Jurkat, Clone E6-1 (cell line): ENCODE data around the gene FGF22.
"Not testable (repeated sequence)": the region's sequence is repeated elsewhere in the genome, so short reads cannot be mapped to it uniquely, and the experiment has no call there.

Experiments used
- DNase-seq: peaks from one replicate; pipeline ENCODE4 v3.0.0-alpha.2; 2011; ENCODE audit warnings: low read depth, low spot score
- H3K4me3 ChIP-seq: 2 replicates; pipeline ENCODE4 v1.5.1; 2011; ENCODE audit warnings: mild to moderate bottlenecking, low read length, control low read depth, moderate library complexity

The FGF22 gene

GRCh38 chr19:619286-620002 lies 20.2 kb upstream of the FGF22 start:
- DNase-seq, result no peak
- H3K4me3 ChIP-seq, result no peak overlapping the region

- DNase-seq, result no peak
- no peak overlapping the region for H3K4me3 ChIP-seq
Measured at GRCh38 chr19:620166-620862, 19.4 kb upstream of the FGF22 start.

- not testable (repeated sequence) for H3K4me3 ChIP-seq, DNase-seq
Measured at GRCh38 chr19:621191-621590, 18.5 kb upstream of the FGF22 start.

- no peak for DNase-seq
- H3K4me3 ChIP-seq, result no peak overlapping the region
Measured at GRCh38 chr19:621819-622218, 17.9 kb upstream of the FGF22 start.

- H3K4me3 ChIP-seq, result no peak overlapping the region
- no peak for DNase-seq
Measured at GRCh38 chr19:622666-623065, 17.0 kb upstream of the FGF22 start.

- DNase-seq, result no peak
- no peak overlapping the region for H3K4me3 ChIP-seq
Measured at GRCh38 chr19:623175-623916, 16.3 kb upstream of the FGF22 start.

- no peak overlapping the region for H3K4me3 ChIP-seq
- DNase-seq, result no peak
Measured at GRCh38 chr19:623974-624373, 15.7 kb upstream of the FGF22 start.

GRCh38 chr19:624433-625109 lies 15.1 kb upstream of the FGF22 start:
- DNase-seq, result no peak
- H3K4me3 ChIP-seq, result no peak overlapping the region

- H3K4me3 ChIP-seq, result no peak overlapping the region
- no peak for DNase-seq
Measured at GRCh38 chr19:625257-625656, 14.4 kb upstream of the FGF22 start.

- H3K4me3 ChIP-seq, DNase-seq: not testable (repeated sequence)
Measured at GRCh38 chr19:626566-626965, 13.1 kb upstream of the FGF22 start.

- no peak overlapping the region for H3K4me3 ChIP-seq
- no peak for DNase-seq
Measured at GRCh38 chr19:628168-628567, 11.5 kb upstream of the FGF22 start.

GRCh38 chr19:629515-629914 lies 10.2 kb upstream of the FGF22 start:
- not testable (repeated sequence) for DNase-seq, H3K4me3 ChIP-seq

- H3K4me3 ChIP-seq, result no peak overlapping the region
- no peak for DNase-seq
Measured at GRCh38 chr19:629961-630714, 9.5 kb upstream of the FGF22 start.

- H3K4me3 ChIP-seq, result peak overlapping the region; percentile 94
- DNase-seq, result no peak
Measured at GRCh38 chr19:632579-633067, 7.1 kb upstream of the FGF22 start.

GRCh38 chr19:633068-633785 lies 6.5 kb upstream of the FGF22 start, which contains the start of gene POLRMT:
Gene POLRMT, minus strand, starts transcription at chr19:633537. Its CDS starts 25 bp downstream, at chr19:633512.
- peak within 1 kb of the TSS; percentile 94 for H3K4me3 ChIP-seq
- peak; percentile 97 for DNase-seq

- no peak for DNase-seq
- peak overlapping the region; percentile 94 for H3K4me3 ChIP-seq
Measured at GRCh38 chr19:633786-634639, 5.7 kb upstream of the FGF22 start.

- DNase-seq, result no peak
- H3K4me3 ChIP-seq, result no peak overlapping the region
Measured at GRCh38 chr19:634975-635652, 4.6 kb upstream of the FGF22 start.
